Liver (tissue), 9 donors: ENCODE measurements around the gene HLTF. TPM values are rescaled to one million over a fixed set of nuclear protein-coding genes. Genes with fewer than 3 reads are reported as not detected.
"Not testable (repeated sequence)": the region's sequence is repeated elsewhere in the genome, so short reads cannot be mapped to it uniquely, and the experiment has no call there.

Experiments used
- DNase-seq: peaks from one replicate; pipeline ENCODE4 v3.0.0-alpha.2; 2017; ENCODE audit warnings: low spot score
- H3K27ac ChIP-seq, 2 donors: one replicate each; pipeline ENCODE4 v1.7.0; 2013; ENCODE audit warnings: inconsistent platforms in 2 of 2, low read length in 2 of 2, control low read depth in 1 of 2, low read depth in 1 of 2, mild to moderate bottlenecking in 1 of 2
- H3K27me3 ChIP-seq, 4 donors: one replicate each; pipeline versions ENCODE4 v1.6.1 to v1.7.0; 2013; ENCODE audit warnings: low read length in 3 of 4, inconsistent platforms in 1 of 4, mild to moderate bottlenecking in 1 of 4, moderate library complexity in 1 of 4; ENCODE audit not compliant: control insufficient read depth in 4 of 4, insufficient read depth in 4 of 4
- H3K36me3 ChIP-seq, 4 donors: one replicate each; pipeline versions ENCODE4 v1.6.1 to v1.7.0; 2013; ENCODE audit warnings: low read length in 3 of 4, mild to moderate bottlenecking in 3 of 4, low read depth in 1 of 4, moderate library complexity in 1 of 4; ENCODE audit not compliant: control insufficient read depth in 4 of 4, insufficient read depth in 3 of 4
- H3K4me1 ChIP-seq, 4 donors: one replicate each; pipeline versions ENCODE4 v1.6.1 to v1.7.0; 2013; ENCODE audit warnings: low read length in 3 of 4, mild to moderate bottlenecking in 3 of 4, moderate library complexity in 1 of 4; ENCODE audit not compliant: control insufficient read depth in 4 of 4, insufficient read depth in 4 of 4
- H3K4me3 ChIP-seq, 3 donors: one replicate each; pipeline versions ENCODE4 v1.6.1 to v1.7.0; 2013; ENCODE audit warnings: low read length in 3 of 3, control low read depth in 1 of 3, low read depth in 1 of 3, mild to moderate bottlenecking in 1 of 3
- H3K9ac ChIP-seq, 2 donors: one replicate each; pipeline ENCODE4 v1.7.0; 2013; ENCODE audit warnings: low read length in 2 of 2, mild to moderate bottlenecking in 2 of 2, moderate library complexity in 2 of 2, control low read depth in 1 of 2, low read depth in 1 of 2
- H3K9me3 ChIP-seq, 4 donors: one replicate each; pipeline versions ENCODE4 v1.6.1 to v1.7.0; 2013; ENCODE audit warnings: low read length in 3 of 4; ENCODE audit not compliant: control insufficient read depth in 4 of 4
- EGR1 ChIP-seq, 2 donors: IDR thresholded peaks; 2 replicates each; pipeline ENCODE4 v1.6.1; 2016 to 2018; ENCODE audit warnings: antibody characterized with exemption in 2 of 2, low read depth in 2 of 2
- FOXA1 ChIP-seq: IDR thresholded peaks from 2 replicates; pipeline ENCODE4 v1.6.1; 2016; ENCODE audit warnings: antibody characterized with exemption
- FOXA2 ChIP-seq: IDR thresholded peaks from 2 replicates; pipeline ENCODE4 v1.6.1; 2016; ENCODE audit warnings: antibody characterized with exemption
- GABPA ChIP-seq, 2 donors: IDR thresholded peaks in 1 of 2; conservative IDR thresholded peaks in 1 of 2; 2 replicates each; pipeline ENCODE4 v1.6.1; 2016; ENCODE audit warnings: antibody characterized with exemption in 2 of 2, mild to moderate bottlenecking in 1 of 2, moderate library complexity in 1 of 2
- HNF4A ChIP-seq, 2 donors: conservative IDR thresholded peaks; 2 replicates each; pipeline ENCODE4 v1.6.1; 2016; ENCODE audit warnings: antibody characterized with exemption in 2 of 2, mild to moderate bottlenecking in 2 of 2
- HNF4G ChIP-seq: IDR thresholded peaks from 2 replicates; pipeline ENCODE4 v1.6.1; 2016; ENCODE audit warnings: antibody characterized with exemption
- JUND ChIP-seq, 2 donors: IDR thresholded peaks; 2 replicates each; pipeline ENCODE4 v1.6.1; 2016; ENCODE audit warnings: antibody characterized with exemption in 2 of 2
- NR2F2 ChIP-seq: IDR thresholded peaks from 2 replicates; pipeline ENCODE4 v1.6.1; 2016; ENCODE audit warnings: antibody characterized with exemption
- RAD21 ChIP-seq, 2 donors: IDR thresholded peaks; 2 replicates each; pipeline ENCODE4 v1.6.1; 2016; ENCODE audit warnings: antibody characterized with exemption in 2 of 2, mild to moderate bottlenecking in 2 of 2
- RXRA ChIP-seq, 2 donors: IDR thresholded peaks; 2 replicates each; pipeline ENCODE4 v1.6.1; 2017 to 2018; ENCODE audit warnings: antibody characterized with exemption in 2 of 2, mild to moderate bottlenecking in 1 of 2
- SP1 ChIP-seq: IDR thresholded peaks from 2 replicates; pipeline ENCODE4 v1.6.1; 2018; ENCODE audit warnings: antibody characterized with exemption, mild to moderate bottlenecking
- TAF1 ChIP-seq: conservative IDR thresholded peaks from 2 replicates; pipeline ENCODE4 v1.6.1; 2016; ENCODE audit warnings: antibody characterized with exemption, mild to moderate bottlenecking
- YY1 ChIP-seq: IDR thresholded peaks from 2 replicates; pipeline ENCODE4 v1.6.1; 2016; ENCODE audit warnings: antibody characterized with exemption, mild to moderate bottlenecking
- WGBS: extraction: QIAGEN DNeasy Blood & Tissue Kit; methylation state at CpG from one replicate; pipeline ENCODE4 v1.1.7; 2013; 5-methylcytosine and 5-hydroxymethylcytosine counted together
- polyA plus RNA-seq, 2 donors: library from polyadenylated mRNA; stranded (reverse) in 1 of 2; unstranded in 1 of 2; fragments of 200-250 nt in 1 of 2; fragments of >200 nt in 1 of 2; fragmentation: Nextera tagmentation in 1 of 2; extraction: Ambion mirVana in 1 of 2; gene quantifications; one replicate each; pipeline versions ENCODE4 v1.2.1 to v1.2.3, GENCODE V29; 2013 to 2015
- total RNA-seq, 2 donors: library from RNA; depleted of rRNA; stranded (reverse); fragments of >200 nt; gene quantifications; one replicate each; pipeline ENCODE4 v1.2.3, GENCODE V29; 2014
- TF ChIP-seq, protein P1 (sequence below): IDR thresholded peaks from 2 replicates; pipeline ENCODE4 v1.6.1; 2016; ENCODE audit warnings: antibody characterized with exemption
- TF ChIP-seq, protein P2 (sequence below): fragments of 150-350 bp; IDR thresholded peaks from 2 replicates; pipeline ENCODE4 v1.5.1; 2017; ENCODE audit warnings: improper control_type of control experiment, low read depth, low read length; ENCODE audit not compliant: missing input control
- TF ChIP-seq, protein P3 (sequence below): IDR thresholded peaks from 2 replicates; pipeline ENCODE4 v1.6.1; 2016; ENCODE audit warnings: antibody characterized with exemption
- TF ChIP-seq, protein P4 (sequence below): IDR thresholded peaks from 2 replicates; pipeline ENCODE4 v1.6.1; 2016; ENCODE audit warnings: antibody characterized with exemption, mild to moderate bottlenecking
- TF ChIP-seq, protein P5 (sequence below): IDR thresholded peaks from 2 replicates; pipeline ENCODE4 v1.6.1; 2016; ENCODE audit warnings: antibody characterized with exemption
- donor health status: healthy.
- donor health status: healthy.
- donor health status: healthy.
- donor health status: healthy.
- donor health status: healthy.

The HLTF gene
- total and polyA plus RNA-seq, 4 donors, result 4.1 to 31.7 (median 17.0) TPM

DNA sequence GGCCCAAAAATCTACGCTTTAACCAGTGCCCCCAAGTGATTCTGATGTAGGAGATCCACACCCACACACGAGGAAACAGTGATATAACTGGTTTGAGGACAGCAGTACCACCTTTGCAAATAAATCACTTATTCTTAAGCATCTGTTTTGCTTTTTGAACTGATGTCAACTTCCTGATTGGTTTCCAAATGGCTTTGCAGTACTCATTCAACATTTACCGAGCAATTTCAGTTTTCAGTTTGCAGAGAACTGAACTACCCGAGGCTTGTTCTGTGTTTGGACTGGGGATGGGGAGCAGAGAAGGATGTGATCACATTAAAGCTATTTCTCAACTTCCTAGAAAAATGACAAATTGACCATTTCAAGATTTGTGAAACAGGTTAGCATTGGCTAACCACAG is 96.1 kb downstream of the HLTF start:
- no peaks in the 10 kb centered on the region for H3K9me3 ChIP-seq
- no peak overlapping the region for H3K9ac ChIP-seq
- TF ChIP-seq, protein P1, sequence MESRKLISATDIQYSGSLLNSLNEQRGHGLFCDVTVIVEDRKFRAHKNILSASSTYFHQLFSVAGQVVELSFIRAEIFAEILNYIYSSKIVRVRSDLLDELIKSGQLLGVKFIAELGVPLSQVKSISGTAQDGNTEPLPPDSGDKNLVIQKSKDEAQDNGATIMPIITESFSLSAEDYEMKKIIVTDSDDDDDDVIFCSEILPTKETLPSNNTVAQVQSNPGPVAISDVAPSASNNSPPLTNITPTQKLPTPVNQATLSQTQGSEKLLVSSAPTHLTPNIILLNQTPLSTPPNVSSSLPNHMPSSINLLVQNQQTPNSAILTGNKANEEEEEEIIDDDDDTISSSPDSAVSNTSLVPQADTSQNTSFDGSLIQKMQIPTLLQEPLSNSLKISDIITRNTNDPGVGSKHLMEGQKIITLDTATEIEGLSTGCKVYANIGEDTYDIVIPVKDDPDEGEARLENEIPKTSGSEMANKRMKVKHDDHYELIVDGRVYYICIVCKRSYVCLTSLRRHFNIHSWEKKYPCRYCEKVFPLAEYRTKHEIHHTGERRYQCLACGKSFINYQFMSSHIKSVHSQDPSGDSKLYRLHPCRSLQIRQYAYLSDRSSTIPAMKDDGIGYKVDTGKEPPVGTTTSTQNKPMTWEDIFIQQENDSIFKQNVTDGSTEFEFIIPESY, result no peak
- TF ChIP-seq, protein P2, sequence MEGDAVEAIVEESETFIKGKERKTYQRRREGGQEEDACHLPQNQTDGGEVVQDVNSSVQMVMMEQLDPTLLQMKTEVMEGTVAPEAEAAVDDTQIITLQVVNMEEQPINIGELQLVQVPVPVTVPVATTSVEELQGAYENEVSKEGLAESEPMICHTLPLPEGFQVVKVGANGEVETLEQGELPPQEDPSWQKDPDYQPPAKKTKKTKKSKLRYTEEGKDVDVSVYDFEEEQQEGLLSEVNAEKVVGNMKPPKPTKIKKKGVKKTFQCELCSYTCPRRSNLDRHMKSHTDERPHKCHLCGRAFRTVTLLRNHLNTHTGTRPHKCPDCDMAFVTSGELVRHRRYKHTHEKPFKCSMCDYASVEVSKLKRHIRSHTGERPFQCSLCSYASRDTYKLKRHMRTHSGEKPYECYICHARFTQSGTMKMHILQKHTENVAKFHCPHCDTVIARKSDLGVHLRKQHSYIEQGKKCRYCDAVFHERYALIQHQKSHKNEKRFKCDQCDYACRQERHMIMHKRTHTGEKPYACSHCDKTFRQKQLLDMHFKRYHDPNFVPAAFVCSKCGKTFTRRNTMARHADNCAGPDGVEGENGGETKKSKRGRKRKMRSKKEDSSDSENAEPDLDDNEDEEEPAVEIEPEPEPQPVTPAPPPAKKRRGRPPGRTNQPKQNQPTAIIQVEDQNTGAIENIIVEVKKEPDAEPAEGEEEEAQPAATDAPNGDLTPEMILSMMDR, result no peak
- TF ChIP-seq HNF4G (no peak), RXRA (IDR thresholded peaks at IDR 0.05) (no peak), SP1 (no peak), FOXA2 (no peak), JUND (IDR thresholded peaks at IDR 0.05) (no peak), GABPA (IDR thresholded peaks at IDR 0.05 in 1 of 2, conservative IDR thresholded peaks at IDR 0.05 in 1 of 2) (no peak), HNF4A (conservative IDR thresholded peaks at IDR 0.05) (no peak), FOXA1 (no peak), NR2F2 (no peak), EGR1 (IDR thresholded peaks at IDR 0.05; ENCODE audit: low read depth in 2 of 2) (no peak), RAD21 (IDR thresholded peaks at IDR 0.05) (no peak), YY1 (no peak), TAF1 (no peak)
- TF ChIP-seq, protein P3, sequence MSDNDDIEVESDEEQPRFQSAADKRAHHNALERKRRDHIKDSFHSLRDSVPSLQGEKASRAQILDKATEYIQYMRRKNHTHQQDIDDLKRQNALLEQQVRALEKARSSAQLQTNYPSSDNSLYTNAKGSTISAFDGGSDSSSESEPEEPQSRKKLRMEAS, result no peak
- TF ChIP-seq, protein P4, sequence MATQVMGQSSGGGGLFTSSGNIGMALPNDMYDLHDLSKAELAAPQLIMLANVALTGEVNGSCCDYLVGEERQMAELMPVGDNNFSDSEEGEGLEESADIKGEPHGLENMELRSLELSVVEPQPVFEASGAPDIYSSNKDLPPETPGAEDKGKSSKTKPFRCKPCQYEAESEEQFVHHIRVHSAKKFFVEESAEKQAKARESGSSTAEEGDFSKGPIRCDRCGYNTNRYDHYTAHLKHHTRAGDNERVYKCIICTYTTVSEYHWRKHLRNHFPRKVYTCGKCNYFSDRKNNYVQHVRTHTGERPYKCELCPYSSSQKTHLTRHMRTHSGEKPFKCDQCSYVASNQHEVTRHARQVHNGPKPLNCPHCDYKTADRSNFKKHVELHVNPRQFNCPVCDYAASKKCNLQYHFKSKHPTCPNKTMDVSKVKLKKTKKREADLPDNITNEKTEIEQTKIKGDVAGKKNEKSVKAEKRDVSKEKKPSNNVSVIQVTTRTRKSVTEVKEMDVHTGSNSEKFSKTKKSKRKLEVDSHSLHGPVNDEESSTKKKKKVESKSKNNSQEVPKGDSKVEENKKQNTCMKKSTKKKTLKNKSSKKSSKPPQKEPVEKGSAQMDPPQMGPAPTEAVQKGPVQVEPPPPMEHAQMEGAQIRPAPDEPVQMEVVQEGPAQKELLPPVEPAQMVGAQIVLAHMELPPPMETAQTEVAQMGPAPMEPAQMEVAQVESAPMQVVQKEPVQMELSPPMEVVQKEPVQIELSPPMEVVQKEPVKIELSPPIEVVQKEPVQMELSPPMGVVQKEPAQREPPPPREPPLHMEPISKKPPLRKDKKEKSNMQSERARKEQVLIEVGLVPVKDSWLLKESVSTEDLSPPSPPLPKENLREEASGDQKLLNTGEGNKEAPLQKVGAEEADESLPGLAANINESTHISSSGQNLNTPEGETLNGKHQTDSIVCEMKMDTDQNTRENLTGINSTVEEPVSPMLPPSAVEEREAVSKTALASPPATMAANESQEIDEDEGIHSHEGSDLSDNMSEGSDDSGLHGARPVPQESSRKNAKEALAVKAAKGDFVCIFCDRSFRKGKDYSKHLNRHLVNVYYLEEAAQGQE, result no peak
- TF ChIP-seq, protein P5, sequence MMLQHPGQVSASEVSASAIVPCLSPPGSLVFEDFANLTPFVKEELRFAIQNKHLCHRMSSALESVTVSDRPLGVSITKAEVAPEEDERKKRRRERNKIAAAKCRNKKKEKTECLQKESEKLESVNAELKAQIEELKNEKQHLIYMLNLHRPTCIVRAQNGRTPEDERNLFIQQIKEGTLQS, result no peak
- 70% methylated on average over 4 of the region's 4 CpGs for whole genome bisulfite sequencing
- H3K36me3 ChIP-seq, result peaks cover 0 to 8% (median 3%) of the 10 kb centered on the region in 4 donors
- peaks cover 0 to 14% (median 2%) of the 10 kb centered on the region in 4 donors for H3K4me1 ChIP-seq
- no peaks in the 10 kb centered on the region for H3K27me3 ChIP-seq
- H3K27ac ChIP-seq, result peak overlapping the region in 1 of 2 donors; percentile 1
- no peak for DNase-seq
- H3K4me3 ChIP-seq, result no peak overlapping the region

DNA sequence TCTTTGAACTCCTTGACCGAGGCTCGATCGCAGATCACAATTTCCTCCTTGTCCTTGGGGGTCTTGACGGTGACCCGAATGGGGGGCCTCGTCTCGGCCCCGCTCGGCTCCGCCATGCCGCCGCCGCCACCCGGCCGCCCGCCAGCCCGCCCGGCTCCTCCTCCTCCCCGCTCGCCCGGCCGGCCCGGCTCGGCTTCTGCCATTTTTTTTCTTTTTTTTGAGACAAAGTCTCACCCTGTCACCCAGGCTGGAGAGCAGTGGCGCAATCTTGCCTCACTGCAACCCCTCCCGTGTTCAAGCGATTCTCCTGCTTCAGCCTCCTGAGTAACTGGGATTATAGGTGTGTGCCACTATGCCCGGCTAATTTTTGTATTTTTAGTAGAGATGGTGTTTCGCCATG is 98.8 kb downstream of the HLTF start:
- not testable (repeated sequence) for H3K36me3 ChIP-seq, H3K9ac ChIP-seq, H3K27ac ChIP-seq, H3K9me3 ChIP-seq, H3K4me3 ChIP-seq, H3K27me3 ChIP-seq, DNase-seq
- WGBS, result 95% methylated on average over 27 of the region's 29 CpGs
- peaks cover 0 to 11% (median 2%) of the 10 kb centered on the region in 4 donors for H3K4me1 ChIP-seq
